HG03045 (cell line): Measurements from ENCODE around the gene MBLAC1.
A peak's percentile ranks its signal among the peaks of the same experiment; 100 is the strongest.

Source experiments
- ATAC-seq: cut with Tn5 transposase; IDR thresholded peaks from one replicate; pipeline ENCODE4 v1.9.1; 2021; ENCODE audit warnings: mild to moderate bottlenecking, moderate library complexity; ENCODE audit not compliant: unreplicated experiment

The MBLAC1 gene

DNA sequence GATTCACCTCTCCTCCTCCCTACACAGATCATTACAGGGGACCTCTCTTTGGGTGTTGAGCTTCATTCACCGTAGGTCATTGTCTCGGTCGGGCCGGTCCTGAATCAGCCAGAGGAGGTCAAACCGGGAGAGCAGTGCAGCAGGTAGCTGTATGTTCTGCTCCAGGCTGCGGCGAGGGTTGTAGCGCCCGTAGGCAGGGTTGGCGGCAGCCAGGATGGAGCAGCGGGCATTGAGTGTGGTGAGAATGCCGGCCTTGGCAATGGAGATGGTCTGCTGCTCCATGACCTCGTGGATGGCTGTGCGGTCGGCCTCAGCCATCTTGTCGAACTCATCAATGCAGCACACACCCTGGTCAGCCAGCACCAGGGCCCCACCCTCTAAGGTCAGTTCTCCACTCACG is 31.1 kb upstream of the MBLAC1 start:
- no peak for ATAC-seq

DNA sequence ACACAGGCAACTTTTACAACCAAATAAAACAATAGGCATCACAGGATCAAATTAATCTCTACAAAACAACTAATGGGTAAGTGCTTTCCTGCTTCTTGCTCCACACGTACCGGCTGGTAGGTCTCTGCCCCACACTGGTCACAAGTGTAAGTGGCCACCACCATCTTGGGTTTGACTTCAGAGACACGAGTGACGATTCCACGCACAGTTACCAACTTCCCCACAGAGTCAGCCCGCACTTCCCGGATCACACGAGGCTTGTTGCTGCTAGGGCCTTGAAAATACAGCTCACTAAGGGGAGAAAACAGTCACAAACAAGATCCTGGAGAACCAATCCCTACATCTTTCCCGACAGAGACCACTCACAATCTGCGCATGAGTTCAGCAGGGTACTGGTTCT is 27.9 kb upstream of the MBLAC1 start:
- ATAC-seq = no peak

DNA sequence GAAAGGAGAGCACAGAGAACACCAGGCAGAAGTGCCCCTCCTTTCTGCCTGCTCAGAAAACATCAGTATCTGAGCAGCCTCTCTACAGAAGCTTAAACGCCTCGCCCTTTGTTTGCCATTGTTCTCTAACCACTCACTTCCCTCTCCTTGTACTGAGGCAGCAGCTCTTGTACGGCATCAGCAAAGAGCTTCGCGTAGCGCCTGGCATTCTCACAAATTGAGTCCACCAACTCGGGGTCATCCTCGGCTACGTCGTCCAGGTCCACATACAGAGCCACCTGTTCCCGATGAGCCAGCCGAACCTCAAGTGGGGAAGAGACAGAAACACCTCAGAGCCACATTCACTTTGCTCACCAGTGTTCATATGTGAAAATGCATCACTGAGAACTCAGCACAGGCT is 27.3 kb upstream of the MBLAC1 start:
- ATAC-seq = no peak

DNA sequence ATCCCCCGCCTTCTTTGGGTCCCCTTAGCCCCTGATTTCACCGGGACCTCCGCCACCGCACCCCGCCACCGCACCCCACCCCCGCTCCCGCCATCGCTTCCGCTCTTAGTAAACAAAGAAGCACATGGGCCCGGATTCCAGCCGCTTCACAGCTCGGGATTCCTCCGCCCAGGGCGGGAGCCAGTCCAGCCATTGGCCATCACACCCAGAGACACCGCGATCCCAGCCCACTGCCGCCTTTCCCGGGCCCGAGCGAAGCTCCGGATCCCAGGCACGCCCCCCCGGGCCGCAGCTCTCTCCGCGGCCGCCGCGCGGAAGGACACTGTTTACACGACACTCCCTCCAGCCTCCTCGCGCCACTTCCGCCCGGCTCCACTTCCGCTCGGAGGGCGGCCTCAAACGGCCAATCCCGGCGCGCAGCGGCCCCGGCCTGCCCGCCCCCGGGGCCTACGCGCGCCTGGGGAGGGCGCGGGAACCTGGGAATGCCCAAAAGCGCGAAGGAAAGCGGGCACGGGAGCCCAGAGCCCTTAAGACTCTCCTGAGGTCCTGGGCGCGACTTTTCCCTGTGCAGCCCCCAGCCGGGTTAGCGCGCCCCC is 26.2 kb upstream of the MBLAC1 start:
- peak; percentile 67 for ATAC-seq

DNA sequence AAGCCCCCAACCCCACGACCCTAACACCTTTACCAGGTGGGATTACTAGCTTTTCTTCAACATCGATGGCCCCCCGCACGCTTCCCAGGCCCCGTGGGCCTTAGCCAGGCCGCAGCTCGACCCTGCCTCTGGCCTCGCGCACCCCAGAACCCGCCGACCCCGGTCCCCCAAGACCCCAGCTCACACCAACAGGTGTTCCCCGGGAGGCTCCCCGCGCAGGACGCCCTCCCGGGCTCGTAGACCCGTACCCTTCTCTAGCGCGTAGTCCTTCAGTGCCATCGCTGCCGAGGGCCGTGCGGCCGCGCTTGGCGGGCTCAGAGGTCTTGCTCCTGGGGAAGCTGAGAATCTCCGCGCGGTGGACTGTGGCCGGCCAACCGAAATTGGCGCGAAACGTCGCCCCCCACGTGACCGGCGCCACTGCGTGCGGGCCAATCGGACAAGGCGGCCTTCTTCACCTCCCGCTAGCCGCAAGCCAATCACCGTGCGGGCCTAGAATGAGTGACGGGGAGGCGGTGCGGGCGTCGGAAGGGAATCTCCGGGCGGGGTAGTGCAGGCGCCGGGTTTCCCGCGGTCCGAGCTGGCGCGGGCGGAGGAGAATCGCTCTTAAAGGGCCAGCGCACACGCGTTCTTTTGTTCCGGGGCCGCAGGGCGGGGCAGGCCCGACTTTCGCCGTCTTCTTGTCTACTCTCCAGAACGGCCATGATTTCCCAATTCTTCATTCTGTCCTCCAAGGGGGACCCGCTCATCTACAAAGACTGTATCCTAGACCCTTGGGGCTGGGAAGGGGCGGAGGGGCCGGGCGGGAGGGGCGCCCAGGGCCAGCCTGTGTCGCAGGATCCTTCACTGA is 25.5 kb upstream of the MBLAC1 start, which contains the start of the genes AP4M1 and MCM7:
Gene AP4M1, plus strand, starts transcription at position 628 of the 847 bp plus-strand sequence. Its CDS starts 72 bp downstream, at position 700.
Gene MCM7, minus strand, starts transcription at position 382 of the 847 bp plus-strand sequence. Its CDS starts 103 bp downstream, at position 279.
- ATAC-seq = peak; percentile 84

DNA sequence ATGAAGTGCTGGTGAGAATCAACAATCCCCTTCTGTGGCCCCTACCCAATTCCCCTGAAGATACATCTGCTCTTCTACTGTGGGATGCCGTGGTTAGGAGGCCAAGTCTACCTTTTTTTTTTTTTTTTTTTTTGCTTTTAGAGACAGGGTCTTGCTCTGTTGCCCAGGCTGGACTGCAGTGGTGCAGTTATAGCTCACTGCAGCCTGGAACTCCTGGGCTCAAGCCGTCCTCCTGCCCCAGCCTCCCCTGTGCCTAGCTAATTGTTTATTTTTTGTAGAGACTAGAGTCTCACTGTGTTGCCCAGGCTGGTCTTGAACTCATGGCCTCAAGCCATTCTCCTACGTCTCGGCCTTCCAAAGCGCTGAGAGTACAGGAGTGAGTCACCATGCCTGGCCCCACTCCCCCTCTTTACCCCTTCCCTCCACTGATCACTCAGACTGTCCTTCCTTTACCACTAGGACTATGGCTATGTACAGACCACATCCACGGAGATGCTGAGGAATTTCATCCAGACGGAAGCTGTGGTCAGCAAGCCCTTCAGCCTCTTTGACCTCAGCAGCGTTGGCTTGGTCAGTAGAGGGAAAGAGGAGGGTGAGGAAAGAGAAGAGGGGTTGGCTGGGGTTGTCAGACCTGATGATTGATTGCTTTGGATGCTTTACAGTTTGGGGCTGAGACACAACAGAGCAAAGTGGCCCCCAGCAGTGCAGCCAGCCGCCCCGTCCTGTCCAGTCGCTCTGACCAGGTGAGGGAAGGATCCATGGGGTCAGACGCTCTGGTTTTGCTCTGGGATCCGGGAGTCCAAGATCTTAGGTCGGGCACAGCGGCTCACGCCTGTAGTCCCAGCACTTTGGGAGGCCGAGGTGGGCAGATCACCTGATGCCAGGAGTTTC is 23.6 kb upstream of the MBLAC1 start:
- ATAC-seq = no peak

DNA sequence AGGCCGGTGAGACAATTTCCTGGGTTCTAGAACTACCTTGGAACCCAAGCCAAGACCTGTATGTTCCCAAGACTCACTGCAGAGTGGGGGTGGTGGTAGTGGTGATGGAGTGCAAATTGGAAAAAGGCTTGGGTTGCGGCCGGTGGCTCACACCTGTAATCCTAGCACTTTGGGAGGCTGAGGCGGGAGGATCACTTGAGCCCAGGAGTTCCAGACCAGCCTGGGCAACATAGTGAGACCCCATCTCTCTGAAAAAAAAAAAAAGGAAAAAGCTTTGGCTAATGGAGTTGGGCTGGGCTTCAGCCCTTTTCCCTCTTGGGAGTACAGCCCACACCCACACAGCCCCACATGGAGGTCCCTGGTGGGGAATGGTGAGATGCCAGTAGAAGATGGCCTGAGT is 21.2 kb upstream of the MBLAC1 start:
- no peak for ATAC-seq

DNA sequence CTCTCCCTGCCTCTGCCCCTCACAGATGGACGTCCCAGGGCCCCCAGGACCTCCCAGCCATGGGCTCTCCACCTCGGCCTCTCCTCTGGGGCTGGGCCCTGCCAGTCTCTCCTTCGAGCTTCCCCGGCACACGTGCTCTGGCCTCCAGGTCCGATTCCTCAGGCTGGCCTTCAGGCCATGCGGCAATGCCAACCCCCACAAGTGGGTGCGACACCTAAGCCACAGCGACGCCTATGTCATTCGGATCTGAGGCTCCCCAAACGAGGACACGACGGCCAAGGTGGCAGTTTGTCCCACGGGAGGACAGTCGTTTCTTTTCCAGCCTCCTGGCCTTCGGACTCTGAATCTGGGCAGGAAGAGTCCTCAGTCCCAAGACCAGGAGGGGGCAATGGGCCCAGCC is 20.1 kb upstream of the MBLAC1 start:
- no peak for ATAC-seq

DNA sequence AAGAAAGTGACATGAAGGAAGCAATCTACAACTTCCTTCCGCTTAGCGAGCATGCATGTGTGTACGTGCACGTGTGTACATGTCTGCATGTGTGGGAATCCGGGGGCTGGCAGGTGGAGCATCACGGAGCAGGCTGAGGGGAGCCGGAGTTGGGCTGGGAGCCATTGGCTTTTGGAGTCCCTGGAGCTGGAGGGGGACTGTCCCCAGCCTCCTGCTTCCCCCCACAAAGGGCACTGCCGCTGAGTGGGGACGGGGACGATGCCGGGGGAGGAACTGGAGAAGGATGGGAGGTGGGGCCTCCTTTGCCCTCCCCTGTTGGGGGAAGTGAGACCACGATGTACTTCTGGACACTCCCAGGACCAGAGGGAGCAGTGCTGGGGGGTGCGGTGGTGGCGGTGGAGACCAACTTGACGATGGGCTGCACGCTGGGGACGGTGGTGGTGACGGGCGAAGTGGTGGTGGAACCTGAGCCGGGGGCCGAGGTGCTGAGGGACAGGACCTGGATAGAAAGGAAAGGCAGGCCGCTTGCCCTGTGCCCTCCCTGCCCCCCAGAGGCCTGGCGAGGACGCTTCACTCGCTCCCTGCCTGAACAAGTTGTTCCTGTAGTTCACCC is 19.5 kb upstream of the MBLAC1 start:
- no peak for ATAC-seq

DNA sequence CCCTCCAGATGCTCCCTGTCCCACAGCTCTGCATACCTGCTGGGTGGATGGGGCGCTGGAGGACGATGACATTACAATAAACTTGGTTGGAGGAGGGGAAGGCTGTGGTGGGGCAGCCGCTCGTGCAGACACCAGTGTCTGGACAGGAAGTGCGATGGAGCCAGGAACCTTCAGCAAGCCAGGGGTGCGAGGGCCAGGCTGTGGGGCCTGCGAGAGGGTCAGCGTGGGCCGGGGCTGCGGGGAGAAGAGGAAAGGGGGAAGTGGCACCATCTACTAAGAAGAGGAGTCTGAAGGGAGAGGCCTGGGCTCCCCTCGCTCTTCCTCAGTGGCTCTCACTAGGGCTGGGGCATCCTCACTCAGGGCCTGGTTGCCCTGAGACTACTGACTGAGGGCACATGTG is 18.9 kb upstream of the MBLAC1 start:
- no peak for ATAC-seq

DNA sequence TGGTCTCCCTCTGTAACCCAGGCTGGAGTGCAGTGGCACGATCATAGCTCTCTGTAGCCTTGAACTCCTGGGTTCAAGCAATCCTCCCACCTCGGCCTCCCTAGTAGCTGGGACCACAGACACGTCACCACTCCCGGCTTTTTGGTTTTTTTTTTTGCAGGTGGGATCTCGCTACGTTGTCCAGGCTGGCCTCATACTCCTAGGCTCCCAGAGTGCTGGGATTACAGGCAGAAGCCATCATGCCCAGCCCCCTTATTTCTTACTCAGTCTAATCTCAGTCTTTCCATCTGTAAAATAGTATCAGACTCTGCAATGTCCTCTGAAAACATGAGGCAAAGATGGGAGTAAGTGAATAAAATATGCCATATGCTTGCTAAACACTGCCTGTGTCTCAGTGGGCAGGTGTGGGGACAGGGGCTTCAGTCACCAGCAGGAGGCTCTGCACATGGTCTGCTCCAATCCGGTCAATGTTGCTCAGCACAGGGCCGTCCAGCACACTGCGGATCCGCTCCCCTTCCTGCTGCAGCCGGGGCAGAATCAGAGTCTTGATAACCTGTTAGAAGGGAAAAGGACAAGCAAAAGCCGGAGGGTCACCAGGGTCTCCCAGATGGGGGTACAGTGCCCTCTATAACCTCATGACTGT is 17.1 kb upstream of the MBLAC1 start:
- ATAC-seq = no peak

DNA sequence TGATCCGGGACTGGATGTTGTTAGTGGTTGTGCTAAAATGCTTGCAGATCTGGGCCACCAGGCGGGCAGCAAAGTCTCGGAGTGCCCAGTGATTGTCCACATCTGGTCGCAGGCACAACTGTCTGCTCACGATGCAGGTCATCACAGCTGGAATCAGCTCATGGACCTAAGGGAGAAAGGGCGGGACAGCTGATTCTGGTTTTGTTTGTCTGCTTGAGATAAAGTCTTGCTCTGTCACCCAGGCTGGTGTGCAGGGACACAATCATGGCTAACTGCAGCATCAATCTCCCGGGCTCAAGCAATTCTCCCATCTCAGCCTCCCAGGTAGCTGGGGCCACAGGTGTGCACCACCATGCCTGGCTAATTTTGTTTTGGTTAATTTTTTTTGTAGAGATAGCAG is 15.6 kb upstream of the MBLAC1 start:
- no peak for ATAC-seq

DNA sequence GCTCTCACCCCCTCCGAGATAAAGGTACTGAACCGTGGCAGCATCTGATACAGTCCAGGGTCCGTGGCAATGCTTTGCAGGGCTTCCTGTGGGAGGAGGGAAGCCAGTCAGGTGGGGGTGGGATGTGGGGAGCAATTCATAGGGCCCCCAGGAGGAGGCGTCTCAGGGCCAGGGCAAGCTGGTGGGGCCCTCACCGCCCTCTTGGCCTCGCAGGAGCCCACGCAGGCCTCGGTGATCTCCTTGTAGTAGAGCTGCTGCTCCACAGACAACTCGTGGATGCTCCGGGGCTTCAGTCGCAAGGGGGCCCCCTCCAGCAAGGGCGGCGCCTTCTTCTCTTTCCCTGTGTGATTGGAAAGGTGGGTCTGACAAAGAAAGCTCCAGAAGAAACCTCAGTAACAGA is 14.9 kb upstream of the MBLAC1 start:
- ATAC-seq = no peak

DNA sequence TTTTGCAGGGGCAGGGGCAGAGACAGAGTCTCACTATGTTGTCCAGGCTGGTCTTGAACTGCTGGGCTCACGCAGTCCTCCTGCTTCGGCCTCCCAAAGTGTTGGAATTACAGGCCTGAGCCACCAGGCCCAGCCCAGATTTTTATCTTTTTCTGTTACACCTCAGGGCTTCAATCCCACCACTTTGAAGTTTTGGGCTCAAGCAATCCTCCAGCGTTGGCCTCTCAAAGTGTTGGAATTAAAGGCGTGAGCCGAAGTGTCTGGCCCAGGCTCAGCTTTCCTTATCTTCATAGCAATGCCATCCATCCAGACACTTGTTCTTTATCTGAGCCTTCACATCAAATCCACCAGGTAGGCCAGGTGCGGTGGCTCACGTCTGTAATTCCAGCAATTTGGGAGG is 11.7 kb upstream of the MBLAC1 start:
- no peak for ATAC-seq

DNA sequence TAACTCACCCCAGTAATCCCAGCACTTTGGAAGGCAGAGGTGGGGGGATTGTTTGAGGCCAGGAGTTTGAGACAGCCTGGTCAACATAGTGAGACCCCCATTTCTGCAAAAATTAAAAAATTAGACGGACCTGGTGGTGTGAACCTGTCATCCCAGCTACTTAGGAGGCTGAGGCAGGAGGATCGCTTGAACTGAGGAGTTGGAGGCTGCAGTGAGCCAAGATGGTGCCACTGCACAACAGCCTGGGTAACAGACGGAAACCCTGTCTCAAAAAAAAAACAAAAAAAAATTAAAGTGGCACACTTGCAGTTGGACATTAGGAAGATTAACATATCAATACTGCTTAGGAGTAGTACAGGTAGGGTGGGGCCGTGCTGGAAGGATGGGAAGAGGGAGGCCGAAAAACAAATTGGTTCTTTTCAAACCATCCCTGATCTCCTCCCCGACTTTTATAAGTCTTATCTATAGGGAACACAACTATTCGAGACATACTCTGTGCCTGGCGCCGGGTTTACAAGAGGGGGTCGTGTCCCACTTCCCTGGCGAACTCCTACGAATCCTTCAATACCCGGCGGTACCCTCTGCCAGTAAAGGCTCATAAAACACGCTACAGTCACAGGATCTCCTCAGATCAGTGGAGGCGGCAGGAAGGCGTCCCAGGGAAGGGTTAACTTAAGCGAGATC is 8.2 kb upstream of the MBLAC1 start:
- no peak for ATAC-seq

DNA sequence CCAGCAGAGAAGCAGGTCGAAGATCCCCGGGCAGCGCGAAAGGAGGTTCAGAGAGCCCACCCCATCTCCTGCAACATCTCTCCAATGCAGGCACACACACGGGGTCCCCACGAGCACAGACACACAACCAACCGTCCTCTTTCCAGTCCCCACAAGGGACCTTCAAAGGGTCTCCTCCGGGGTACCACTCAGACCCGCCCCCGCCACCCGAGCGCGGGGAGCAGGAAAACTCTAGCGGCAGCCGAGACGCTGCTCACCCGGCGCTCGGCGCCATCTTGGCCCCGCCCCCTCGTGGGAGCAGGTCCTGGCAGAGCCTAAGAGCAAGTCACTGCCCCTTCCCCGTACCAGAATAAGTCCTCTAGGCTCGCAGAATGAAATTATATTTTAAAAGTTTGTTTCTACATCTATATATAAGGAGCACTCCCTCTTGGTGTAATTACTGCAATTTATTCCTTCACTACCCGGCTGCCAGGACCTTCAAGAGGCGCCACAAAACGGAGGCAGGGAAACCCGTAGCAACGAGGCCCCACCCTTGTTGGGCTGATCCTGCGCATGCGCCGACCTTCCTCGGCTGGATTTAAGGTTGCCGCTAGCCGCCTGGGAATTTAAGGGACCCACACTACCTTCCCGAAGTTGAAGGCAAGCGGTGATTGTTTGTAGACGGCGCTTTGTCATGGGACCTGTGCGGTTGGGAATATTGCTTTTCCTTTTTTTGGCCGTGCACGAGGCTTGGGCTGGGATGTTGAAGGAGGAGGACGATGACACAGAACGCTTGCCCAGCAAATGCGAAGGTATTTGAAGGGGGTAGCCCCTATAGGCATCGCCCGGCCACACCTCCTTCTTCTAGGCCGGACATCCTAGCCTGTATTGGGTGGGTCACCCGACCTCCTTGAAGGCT is 7.4 kb upstream of the MBLAC1 start, which contains the start of the genes CNPY4 and TAF6:
Gene CNPY4, plus strand, starts transcription at position 563 of the 898 bp plus-strand sequence. Its CDS starts 111 bp downstream, at position 674.
Gene TAF6, minus strand, starts transcription at position 287 of the 898 bp plus-strand sequence. CDS start 5,149 bp downstream, outside the sequence.
- ATAC-seq = peak; percentile 72

DNA sequence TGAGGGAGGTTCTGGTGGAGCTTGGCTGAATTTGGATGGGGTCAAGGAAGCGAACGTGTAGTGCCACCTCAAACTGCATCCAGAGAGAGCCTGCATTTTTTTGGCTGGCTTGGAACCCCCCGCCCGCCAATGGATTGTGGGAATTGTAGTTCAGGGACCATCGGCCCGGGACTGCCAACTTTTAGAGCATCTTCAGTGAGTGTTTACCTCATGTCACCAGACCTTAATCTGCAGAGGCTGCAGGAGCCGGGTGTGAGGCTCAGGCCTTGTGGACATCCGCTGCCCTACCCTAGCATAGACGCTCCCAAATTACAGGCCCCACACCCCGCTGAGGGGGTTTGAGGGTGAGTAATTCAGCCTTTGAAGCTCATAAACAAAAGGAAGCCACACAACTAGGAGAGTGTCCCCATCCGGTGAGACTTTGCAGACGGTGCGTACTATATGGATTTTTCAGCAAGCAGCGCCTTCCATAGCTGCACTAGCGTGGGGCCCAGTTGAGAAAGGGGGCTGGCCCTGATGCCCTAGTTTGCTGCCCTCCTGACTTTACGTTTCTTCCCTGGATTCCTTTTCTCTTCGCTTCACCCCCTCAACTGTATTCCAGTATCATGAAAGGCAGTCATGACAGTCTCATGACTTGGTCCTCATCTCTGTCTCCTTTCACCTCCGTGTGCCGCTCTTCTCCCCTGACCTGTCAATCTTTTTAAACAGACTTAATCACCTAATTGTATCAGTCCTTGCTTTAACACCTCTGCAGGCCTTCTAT is 6.6 kb upstream of the MBLAC1 start:
- ATAC-seq = peak; percentile 29

DNA sequence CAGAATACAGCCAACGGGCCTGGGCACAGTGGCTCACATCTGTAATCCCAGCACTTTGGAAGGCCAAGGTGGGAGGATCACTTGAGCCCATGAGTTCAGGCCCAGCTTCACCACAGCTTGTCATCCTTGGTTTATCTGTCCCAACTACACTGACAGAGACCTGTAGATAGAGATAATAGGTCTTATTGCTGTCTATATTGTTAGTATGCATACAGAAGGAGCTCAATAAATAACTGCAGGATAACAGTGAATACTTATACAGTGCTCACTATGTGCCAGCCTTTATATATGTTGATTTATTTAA is 6.1 kb upstream of the MBLAC1 start:
- ATAC-seq = no peak
